Endothelial cell of umbilical vein (primary cell): Measurements from ENCODE around the gene CD44. TPM values are rescaled to one million over a fixed set of nuclear protein-coding genes. Genes with fewer than 3 reads are reported as not detected.

Experiments
- BruUV-seq: library from RNA; stranded (reverse); fragments of 400-500 nt; replicated peaks from 2 replicates; lab custom pipeline; 2021; lab: Mats Ljungman, UMichigan
- CTCF ChIA-PET: fragments of 300-600, 350-600 bp; sonication (Branson Sonifier 250); formaldehyde crosslinking; loops from one replicate; lab custom pipeline; 2021; ENCODE audit warnings: antibody characterized with exemption, inconsistent platforms; lab: Charles Lee
- POLR2A ChIA-PET: fragments of 300-600, 350-600 bp; sonication (Branson Sonifier 250); formaldehyde crosslinking; loops from one replicate; lab custom pipeline; 2021; ENCODE audit warnings: antibody characterized with exemption, inconsistent platforms; lab: Charles Lee
- DNase-seq: peaks from one replicate; pipeline ENCODE4 v3.0.0-alpha.2; 2011; ENCODE audit warnings: low read depth, low spot score
- FAIRE-seq: peaks from 2 replicates; lab custom pipeline; 2011; peaks lifted over from hg19 to GRCh38; lab: Jason Lieb, UNC
- H2AFZ ChIP-seq: 2 replicates; pipeline ENCODE4 v1.6.0; 2012; ENCODE audit warnings: low read depth, low read length, control low read depth, inconsistent platforms
- H3K27ac ChIP-seq: 2 replicates; pipeline ENCODE4 v1.5.1; 2011; ENCODE audit warnings: low read depth, mild to moderate bottlenecking, control low read depth, low read length, moderate library complexity; ENCODE audit not compliant: insufficient read depth
- H3K27me3 ChIP-seq, 2 experiments: 2 replicates each; pipeline versions ENCODE4 v1.6.0 to v1.6.1; 2011; ENCODE audit warnings: low read length in 2 of 2, mixed read lengths in 1 of 2; ENCODE audit not compliant: control insufficient read depth in 2 of 2, insufficient read depth in 2 of 2
- H3K36me3 ChIP-seq, 2 experiments: 2 replicates in 1 of 2; 3 replicates in 1 of 2; pipeline ENCODE4 v1.5.1; 2011; ENCODE audit warnings: low read length in 2 of 2, mild to moderate bottlenecking in 1 of 2, moderate library complexity in 1 of 2; ENCODE audit not compliant: control insufficient read depth in 2 of 2, insufficient read depth in 2 of 2; ENCODE audit errors: extremely low read depth in 1 of 2
- H3K4me1 ChIP-seq: 3 replicates; pipeline ENCODE4 v1.5.1; 2011; ENCODE audit warnings: mild to moderate bottlenecking, low read length; ENCODE audit not compliant: control insufficient read depth, insufficient read depth; ENCODE audit errors: extremely low read depth
- H3K4me2 ChIP-seq: 2 replicates; pipeline ENCODE4 v1.6.1; 2011; ENCODE audit warnings: low read length, control low read depth, mixed read lengths; ENCODE audit not compliant: insufficient read depth
- H3K4me3 ChIP-seq, 3 experiments: fragments of 200-600 bp in 1 of 3; sonication (generic), shearing (Covaris generic) in 1 of 3; replicated peaks in 1 of 3; 2 replicates each; pipeline ENCODE4 v1.5.1; 2011 to 2016; ENCODE audit warnings: control low read depth in 3 of 3, low read length in 3 of 3, mild to moderate bottlenecking in 2 of 3, inconsistent platforms in 1 of 3, low read depth in 1 of 3, moderate library complexity in 1 of 3; ENCODE audit not compliant: insufficient read depth in 1 of 3
- H3K79me2 ChIP-seq: 2 replicates; pipeline ENCODE4 v1.6.0; 2012; ENCODE audit warnings: low read length, inconsistent platforms; ENCODE audit not compliant: control insufficient read depth, insufficient read depth
- H3K9ac ChIP-seq: replicated peaks from 2 replicates; pipeline ENCODE3; 2011; ENCODE audit warnings: low read length, control low read depth; ENCODE audit not compliant: insufficient read depth; ENCODE audit errors: extremely low read depth
- H3K9me1 ChIP-seq: replicated peaks from 3 replicates; pipeline ENCODE4 v1.6.0; 2011; ENCODE audit warnings: mild to moderate bottlenecking, low read length; ENCODE audit not compliant: control insufficient read depth, insufficient read depth; ENCODE audit errors: extremely low read depth
- H3K9me3 ChIP-seq: replicated peaks from 2 replicates; pipeline ENCODE4 v1.5.1; 2012; ENCODE audit warnings: low read length, inconsistent platforms; ENCODE audit not compliant: control insufficient read depth, insufficient read depth
- H4K20me1 ChIP-seq: replicated peaks from 2 replicates; pipeline ENCODE3; 2011; ENCODE audit warnings: mild to moderate bottlenecking, low read length; ENCODE audit not compliant: control insufficient read depth, insufficient read depth; ENCODE audit errors: extremely low read depth
- EZH2 ChIP-seq: IDR thresholded peaks from 2 replicates; pipeline ENCODE4 v1.6.1; 2012; ENCODE audit warnings: borderline replicate concordance, low read depth, mild to moderate bottlenecking, moderate library complexity, low read length, inconsistent platforms; ENCODE audit not compliant: severe bottlenecking
- FOS ChIP-seq: IDR thresholded peaks from 2 replicates; pipeline ENCODE4 v1.6.1; 2011; ENCODE audit warnings: mild to moderate bottlenecking, low read length, moderate library complexity, borderline replicate concordance; ENCODE audit not compliant: insufficient read depth
- GATA2 ChIP-seq: IDR thresholded peaks from 2 replicates; pipeline ENCODE4 v1.7.0; 2011; ENCODE audit warnings: low read depth, mild to moderate bottlenecking, moderate library complexity, mixed read lengths, low read length; ENCODE audit not compliant: insufficient read length, insufficient read depth
- JUN ChIP-seq: IDR thresholded peaks from 2 replicates; pipeline ENCODE4 v1.6.1; 2011; ENCODE audit warnings: borderline replicate concordance, low read depth; ENCODE audit not compliant: insufficient read length, insufficient read depth
- MYC ChIP-seq: IDR thresholded peaks from one replicate; pipeline ENCODE4 v1.6.1; 2011; ENCODE audit warnings: mild to moderate bottlenecking, low read depth, low read length
- POLR2A ChIP-seq: IDR thresholded peaks from 2 replicates; pipeline ENCODE4 v1.6.1; 2012; ENCODE audit warnings: low read depth, mild to moderate bottlenecking, control low read depth, low read length
- POLR2AphosphoS5 ChIP-seq: IDR thresholded peaks from 2 replicates; pipeline ENCODE4 v1.6.1; 2012; ENCODE audit warnings: low read depth, mild to moderate bottlenecking, control low read depth, low read length, moderate library complexity; ENCODE audit not compliant: insufficient read depth
- dilution Hi-C: fragments of 300-500 bp; cut with MboI; formaldehyde crosslinking; loops from one replicate; pipeline ENCODE4 v1.15.0; 2019; ENCODE audit warnings: low sequenced_read_pairs; ENCODE audit not compliant: extremely low pct_ligation_motif_present
- intact Hi-C: fragments of 100-400 bp; cut with micrococcal nuclease; formaldehyde crosslinking; loops from one replicate; pipeline ENCODE4 v1.10.0; 2022
- polyA plus RNA-seq, 4 experiments: library from polyadenylated mRNA; depleted of rRNA in 3 of 4; stranded (reverse) in 3 of 4; unstranded in 1 of 4; fragments of >200 nt; gene quantifications; 2 replicates each; pipeline versions ENCODE4 v1.2.1 to v1.2.3, GENCODE V29; 2011 to 2012; ENCODE audit warnings: missing spikeins in 1 of 4
- total RNA-seq: library from RNA; stranded (reverse); gene quantifications from 2 replicates; pipeline ENCODE4 v1.2.3, GENCODE V29; 2021
- TF ChIP-seq, protein P1 (sequence below): IDR thresholded peaks from 2 replicates; pipeline ENCODE4 v1.6.1; 2011; ENCODE audit not compliant: insufficient read depth, insufficient read length
- TF ChIP-seq, protein P2 (sequence below), 2 donors: IDR thresholded peaks; 1 replicate in 1 of 2; 2 replicates in 1 of 2; pipeline ENCODE4 v1.5.1; 2011; ENCODE audit warnings: low read length in 2 of 2, mild to moderate bottlenecking in 2 of 2, moderate library complexity in 2 of 2, control low read depth in 1 of 2, inconsistent platforms in 1 of 2, low read depth in 1 of 2; ENCODE audit not compliant: insufficient read depth in 1 of 2; ENCODE audit errors: extremely low read depth in 1 of 2

Gene CD44
- total and polyA plus RNA-seq, 2 donors (not counting 3 experiments of a cell fraction or from before 2014, with no cell fraction given): 25.5 to 26.3 TPM

DNA sequence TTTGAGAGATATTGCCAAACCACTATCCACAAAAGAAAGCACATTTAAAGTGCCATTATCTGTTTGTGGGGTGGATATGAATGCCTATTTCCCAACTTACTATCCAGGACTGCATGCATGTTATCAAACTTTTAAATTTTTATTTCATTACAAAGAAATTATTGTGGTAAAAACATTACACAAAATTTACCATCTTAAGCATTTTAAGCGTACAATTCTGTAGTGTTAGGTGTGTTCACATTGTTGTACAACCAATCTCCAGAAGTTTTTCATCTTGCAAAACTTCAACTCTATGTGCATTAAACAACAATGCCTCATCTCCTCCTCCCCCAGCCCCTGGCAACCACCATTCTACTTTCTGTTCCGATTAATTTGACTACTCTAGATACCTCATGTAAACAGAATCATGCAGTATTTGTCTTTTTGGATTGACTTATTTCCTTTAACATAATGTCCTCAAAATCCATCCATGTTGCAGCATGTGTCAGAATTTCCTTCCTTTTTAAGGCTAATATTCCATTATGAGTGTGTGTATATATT lies 17.6 kb upstream of the CD44 start:
- ChIA-PET CTCF (no interaction called here), POLR2A (no interaction called here)
- H2AFZ ChIP-seq: no peak overlapping the region
- H3K9ac ChIP-seq: no peak overlapping the region
- BruUV-seq: no TSS peak
- no peaks in the 10 kb centered on the region for H3K4me1 ChIP-seq
- intact Hi-C loops: no loop called here
- H3K9me1 ChIP-seq: no peaks in the 10 kb centered on the region
- no peaks in the 10 kb centered on the region for H3K79me2 ChIP-seq
- DNase-seq: no peak
- H3K36me3 ChIP-seq: no peaks in the 10 kb centered on the region
- no peaks in the 10 kb centered on the region for H3K9me3 ChIP-seq
- H4K20me1 ChIP-seq: no peaks in the 10 kb centered on the region
- peaks cover 13 to 33% of the 10 kb centered on the region in 2 experiments for H3K27me3 ChIP-seq
- no peak for FAIRE-seq
- dilution Hi-C loops: no loop called here
- H3K4me2 ChIP-seq: no peak overlapping the region
- no peak overlapping the region for H3K27ac ChIP-seq
- TF ChIP-seq JUN (no peak), MYC (no peak), GATA2 (no peak), EZH2 (no peak), FOS (no peak), POLR2A (no peak), POLR2AphosphoS5 (no peak)
- TF ChIP-seq, protein P1, sequence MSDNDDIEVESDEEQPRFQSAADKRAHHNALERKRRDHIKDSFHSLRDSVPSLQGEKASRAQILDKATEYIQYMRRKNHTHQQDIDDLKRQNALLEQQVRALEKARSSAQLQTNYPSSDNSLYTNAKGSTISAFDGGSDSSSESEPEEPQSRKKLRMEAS: no peak
- TF ChIP-seq, protein P2, sequence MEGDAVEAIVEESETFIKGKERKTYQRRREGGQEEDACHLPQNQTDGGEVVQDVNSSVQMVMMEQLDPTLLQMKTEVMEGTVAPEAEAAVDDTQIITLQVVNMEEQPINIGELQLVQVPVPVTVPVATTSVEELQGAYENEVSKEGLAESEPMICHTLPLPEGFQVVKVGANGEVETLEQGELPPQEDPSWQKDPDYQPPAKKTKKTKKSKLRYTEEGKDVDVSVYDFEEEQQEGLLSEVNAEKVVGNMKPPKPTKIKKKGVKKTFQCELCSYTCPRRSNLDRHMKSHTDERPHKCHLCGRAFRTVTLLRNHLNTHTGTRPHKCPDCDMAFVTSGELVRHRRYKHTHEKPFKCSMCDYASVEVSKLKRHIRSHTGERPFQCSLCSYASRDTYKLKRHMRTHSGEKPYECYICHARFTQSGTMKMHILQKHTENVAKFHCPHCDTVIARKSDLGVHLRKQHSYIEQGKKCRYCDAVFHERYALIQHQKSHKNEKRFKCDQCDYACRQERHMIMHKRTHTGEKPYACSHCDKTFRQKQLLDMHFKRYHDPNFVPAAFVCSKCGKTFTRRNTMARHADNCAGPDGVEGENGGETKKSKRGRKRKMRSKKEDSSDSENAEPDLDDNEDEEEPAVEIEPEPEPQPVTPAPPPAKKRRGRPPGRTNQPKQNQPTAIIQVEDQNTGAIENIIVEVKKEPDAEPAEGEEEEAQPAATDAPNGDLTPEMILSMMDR (IDR thresholded peaks at IDR 0.05; ENCODE audit: extremely low read depth in 1 of 2, insufficient read depth in 1 of 2, low read depth in 1 of 2, low read length in 2 of 2): no peak
- no peak overlapping the region for H3K4me3 ChIP-seq
